ENCODE measurements around the gene COL4A6. TPM values are rescaled to one million over a fixed set of nuclear protein-coding genes. Genes with fewer than 3 reads are reported as not detected.

COL4A6 gene
- total and polyA plus RNA-seq, 2 donors (not counting 3 experiments of a cell fraction or from before 2014, with no cell fraction given), result 0.49 to 0.62 TPM

DNA sequence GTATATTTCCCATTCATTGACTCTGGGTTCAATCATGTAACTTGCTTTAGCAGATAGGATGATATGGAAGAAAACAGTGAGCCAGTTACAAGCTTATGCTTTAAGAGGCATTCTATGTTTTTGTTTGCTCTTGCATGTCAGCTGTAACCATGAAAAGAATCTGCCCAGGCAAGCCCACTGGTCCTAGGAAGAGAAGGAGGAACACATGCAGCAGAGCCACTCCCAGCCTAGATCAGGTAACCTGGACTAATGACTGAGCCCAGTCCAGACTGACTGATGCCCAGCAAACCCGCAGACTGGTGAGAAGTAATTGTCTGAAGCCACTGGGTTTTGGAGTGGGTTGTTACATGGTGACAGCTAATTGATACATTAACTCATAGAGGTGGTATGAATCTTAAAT lies 167.9 kb downstream of the COL4A6 start:
- BruUV-seq (replicated peaks), result no TSS peak
- Histone ChIP-seq H3K27ac (ENCODE audit: insufficient read depth, low read depth, low read length) (no peak overlapping the region), H3K9me1 (replicated peaks; ENCODE audit: control insufficient read depth, extremely low read depth, insufficient read depth, low read length) (no peaks in the 10 kb centered on the region), H3K4me3 (replicated peaks in 1 of 3; ENCODE audit: insufficient read depth in 1 of 3, low read depth in 1 of 3, low read length in 3 of 3) (no peak overlapping the region), H3K9ac (replicated peaks; ENCODE audit: extremely low read depth, insufficient read depth, low read length) (no peak overlapping the region), H2AFZ (ENCODE audit: low read depth, low read length) (no peak overlapping the region), H4K20me1 (replicated peaks; ENCODE audit: control insufficient read depth, extremely low read depth, insufficient read depth, low read length) (no peaks in the 10 kb centered on the region), H3K27me3 (ENCODE audit: control insufficient read depth in 2 of 2, insufficient read depth in 2 of 2, low read length in 2 of 2) (no peaks in the 10 kb centered on the region), H3K4me1 (ENCODE audit: control insufficient read depth, extremely low read depth, insufficient read depth, low read length) (no peaks in the 10 kb centered on the region), H3K79me2 (ENCODE audit: control insufficient read depth, insufficient read depth, low read length) (no peaks in the 10 kb centered on the region), H3K9me3 (replicated peaks; ENCODE audit: control insufficient read depth, insufficient read depth, low read length) (no peaks in the 10 kb centered on the region), H3K36me3 (ENCODE audit: control insufficient read depth in 2 of 2, extremely low read depth in 1 of 2, insufficient read depth in 2 of 2, low read length in 2 of 2) (no peaks in the 10 kb centered on the region), H3K4me2 (ENCODE audit: insufficient read depth, low read length) (no peak overlapping the region)
- intact Hi-C loops (cut with micrococcal nuclease), result no loop called here
- DNase-seq (ENCODE audit: low read depth, low spot score) (no peak), FAIRE-seq (no peak)
- ChIA-PET CTCF (no interaction called here), POLR2A (no interaction called here)
- dilution Hi-C loops (cut with MboI; ENCODE audit: extremely low pct_ligation_motif_present, low sequenced_read_pairs), result no loop called here
- TF ChIP-seq POLR2A (IDR thresholded peaks at IDR 0.05; ENCODE audit: low read depth, low read length) (no peak), JUN (IDR thresholded peaks at IDR 0.05; ENCODE audit: borderline replicate concordance, insufficient read depth, insufficient read length, low read depth) (no peak), FOS (IDR thresholded peaks at IDR 0.05; ENCODE audit: borderline replicate concordance, insufficient read depth, low read length) (no peak), MYC (IDR thresholded peaks at IDR 0.05; ENCODE audit: low read depth, low read length) (no peak), EZH2 (IDR thresholded peaks at IDR 0.05; ENCODE audit: borderline replicate concordance, low read depth, low read length, severe bottlenecking) (no peak), POLR2AphosphoS5 (IDR thresholded peaks at IDR 0.05; ENCODE audit: insufficient read depth, low read depth, low read length) (no peak), GATA2 (IDR thresholded peaks at IDR 0.05; ENCODE audit: insufficient read depth, insufficient read length, low read depth, low read length) (no peak)
- TF ChIP-seq, protein P1, sequence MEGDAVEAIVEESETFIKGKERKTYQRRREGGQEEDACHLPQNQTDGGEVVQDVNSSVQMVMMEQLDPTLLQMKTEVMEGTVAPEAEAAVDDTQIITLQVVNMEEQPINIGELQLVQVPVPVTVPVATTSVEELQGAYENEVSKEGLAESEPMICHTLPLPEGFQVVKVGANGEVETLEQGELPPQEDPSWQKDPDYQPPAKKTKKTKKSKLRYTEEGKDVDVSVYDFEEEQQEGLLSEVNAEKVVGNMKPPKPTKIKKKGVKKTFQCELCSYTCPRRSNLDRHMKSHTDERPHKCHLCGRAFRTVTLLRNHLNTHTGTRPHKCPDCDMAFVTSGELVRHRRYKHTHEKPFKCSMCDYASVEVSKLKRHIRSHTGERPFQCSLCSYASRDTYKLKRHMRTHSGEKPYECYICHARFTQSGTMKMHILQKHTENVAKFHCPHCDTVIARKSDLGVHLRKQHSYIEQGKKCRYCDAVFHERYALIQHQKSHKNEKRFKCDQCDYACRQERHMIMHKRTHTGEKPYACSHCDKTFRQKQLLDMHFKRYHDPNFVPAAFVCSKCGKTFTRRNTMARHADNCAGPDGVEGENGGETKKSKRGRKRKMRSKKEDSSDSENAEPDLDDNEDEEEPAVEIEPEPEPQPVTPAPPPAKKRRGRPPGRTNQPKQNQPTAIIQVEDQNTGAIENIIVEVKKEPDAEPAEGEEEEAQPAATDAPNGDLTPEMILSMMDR (IDR thresholded peaks at IDR 0.05; ENCODE audit: extremely low read depth in 1 of 2, insufficient read depth in 1 of 2, low read depth in 1 of 2, low read length in 2 of 2), result no peak
- TF ChIP-seq, protein P2, sequence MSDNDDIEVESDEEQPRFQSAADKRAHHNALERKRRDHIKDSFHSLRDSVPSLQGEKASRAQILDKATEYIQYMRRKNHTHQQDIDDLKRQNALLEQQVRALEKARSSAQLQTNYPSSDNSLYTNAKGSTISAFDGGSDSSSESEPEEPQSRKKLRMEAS (IDR thresholded peaks at IDR 0.05; ENCODE audit: insufficient read depth, insufficient read length), result no peak

Data from endothelial cell of umbilical vein (primary cell).